OCI-LY1 (cell line): ENCODE results near the gene ARMC3.

Source experiments
- H2AFZ ChIP-seq: fragments of 200-600 bp; sonication (generic), shearing (Covaris generic); 2 replicates; pipeline ENCODE4 v1.6.0; 2014; ENCODE audit warnings: antibody characterized with exemption, mild to moderate bottlenecking, low read length
- H3F3A ChIP-seq: fragments of 200-600 bp; sonication (generic), shearing (Covaris generic); 2 replicates; pipeline ENCODE4 v1.6.0; 2014; ENCODE audit warnings: mild to moderate bottlenecking, antibody characterized with exemption, low read length, moderate library complexity; ENCODE audit not compliant: insufficient read depth
- H3K27ac ChIP-seq: fragments of 200-600 bp; sonication (generic); 2 replicates; pipeline ENCODE4 v1.5.1; 2014; ENCODE audit warnings: low read length, mixed run types, mild to moderate bottlenecking, low read depth; ENCODE audit not compliant: poor library complexity, severe bottlenecking
- H3K27me3 ChIP-seq: fragments of 200-600 bp; sonication (generic); 2 replicates; pipeline ENCODE4 v1.6.0; 2014; ENCODE audit warnings: antibody characterized with exemption, mild to moderate bottlenecking, low read length, moderate library complexity; ENCODE audit not compliant: insufficient read depth
- H3K36me3 ChIP-seq: fragments of 200-600 bp; sonication (generic); 2 replicates; pipeline ENCODE4 v1.6.1; 2014; ENCODE audit warnings: mild to moderate bottlenecking, antibody characterized with exemption, low read length, moderate library complexity, mixed read lengths; ENCODE audit not compliant: insufficient read depth
- H3K4me1 ChIP-seq: fragments of 200-600 bp; sonication (generic); 2 replicates; pipeline ENCODE4 v1.5.1; 2014; ENCODE audit warnings: mild to moderate bottlenecking, low read length, moderate library complexity; ENCODE audit not compliant: insufficient read depth, severe bottlenecking
- H3K4me2 ChIP-seq: fragments of 200-600 bp; sonication (generic), shearing (Covaris generic); 2 replicates; pipeline ENCODE4 v1.6.1; 2014; ENCODE audit warnings: low read length
- H3K4me3 ChIP-seq: fragments of 200-600 bp; sonication (generic); 2 replicates; pipeline ENCODE4 v1.5.1; 2014; ENCODE audit warnings: low read length, low read depth, mild to moderate bottlenecking, mixed read lengths; ENCODE audit not compliant: poor library complexity, severe bottlenecking
- H3K79me2 ChIP-seq: fragments of 200-600 bp; shearing (Covaris generic); 2 replicates; pipeline ENCODE4 v1.6.1; 2016; ENCODE audit warnings: mixed run types, low read length, mixed read lengths; ENCODE audit not compliant: insufficient read depth
- H3K9ac ChIP-seq: fragments of 200-600 bp; sonication (generic), shearing (Covaris generic); 2 replicates; pipeline ENCODE4 v1.6.1; 2014; ENCODE audit warnings: mild to moderate bottlenecking, low read length, mixed read lengths
- H3K9me2 ChIP-seq: fragments of 200-600 bp; sonication (generic), shearing (Covaris generic); 2 replicates; pipeline ENCODE4 v1.6.1; 2014; ENCODE audit warnings: low read depth, mild to moderate bottlenecking, low read length, mixed read lengths
- H3K9me3 ChIP-seq: fragments of 200-600 bp; shearing (Covaris generic); 2 replicates; pipeline ENCODE4 v1.6.1; 2014; ENCODE audit warnings: low read length, mixed read lengths
- H4K20me1 ChIP-seq: fragments of 200-600 bp; sonication (generic), shearing (Covaris generic); 2 replicates; pipeline ENCODE4 v1.6.0; 2016; ENCODE audit warnings: mild to moderate bottlenecking, low read length; ENCODE audit not compliant: insufficient read depth
- CTCF ChIP-seq: fragments of 200-600 bp; sonication (generic), shearing (Covaris generic); IDR thresholded peaks from 2 replicates; pipeline ENCODE4 v1.5.1; 2017; ENCODE audit warnings: mild to moderate bottlenecking, antibody characterized with exemption, low read length, moderate library complexity, mixed read lengths
- EZH2 ChIP-seq: fragments of 200-600 bp; sonication (generic), shearing (Covaris generic); IDR thresholded peaks from 2 replicates; pipeline ENCODE4 v1.8.0; 2017; ENCODE audit warnings: borderline replicate concordance, mixed run types, mild to moderate bottlenecking, antibody characterized with exemption, low read length, moderate library complexity, mixed read lengths

ARMC3 gene

GRCh38 chr10:23056186-23056579 lies 128.3 kb downstream of the ARMC3 start:
- Histone ChIP-seq H3K9ac (no peak overlapping the region), H3F3A (no peaks in the 10 kb centered on the region), H3K4me2 (no peak overlapping the region), H4K20me1 (no peaks in the 10 kb centered on the region), H2AFZ (no peak overlapping the region), H3K27ac (no peak overlapping the region), H3K79me2 (no peaks in the 10 kb centered on the region), H3K4me3 (no peak overlapping the region), H3K4me1 (no peaks in the 10 kb centered on the region), H3K9me3 (no peaks in the 10 kb centered on the region), H3K36me3 (no peaks in the 10 kb centered on the region), H3K27me3 (peaks cover 3% of the 10 kb centered on the region; the same call in 1 of the 2 replicates), H3K9me2 (no peaks in the 10 kb centered on the region)
- TF ChIP-seq EZH2 (no peak), CTCF (no peak)

DNA sequence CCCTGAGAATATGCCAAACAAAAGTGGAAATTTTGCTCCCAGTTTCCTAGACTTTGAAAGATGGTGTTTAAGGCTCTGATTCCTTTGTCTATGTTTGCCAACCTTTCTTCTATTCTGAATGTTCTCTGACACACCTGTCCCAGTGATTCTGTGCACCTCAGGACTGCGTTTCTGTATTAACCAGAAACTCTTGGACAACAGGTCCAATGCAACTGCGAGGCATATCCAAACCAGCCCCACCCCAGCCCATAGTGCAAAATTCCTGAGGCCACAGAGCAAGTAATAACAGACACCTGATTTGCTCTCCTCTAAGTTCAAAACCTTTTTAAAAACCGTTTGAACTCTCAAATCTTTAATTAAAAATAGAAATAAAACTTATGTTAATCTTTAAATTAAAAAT lies 130.5 kb downstream of the ARMC3 start:
- Histone ChIP-seq H3K36me3 (no peaks in the 10 kb centered on the region), H3K4me2 (no peak overlapping the region), H3K9me2 (no peaks in the 10 kb centered on the region), H3K9ac (no peak overlapping the region), H2AFZ (no peak overlapping the region), H3F3A (no peaks in the 10 kb centered on the region), H3K27ac (no peak overlapping the region), H3K4me3 (no peak overlapping the region), H3K27me3 (no peaks in the 10 kb centered on the region), H3K4me1 (no peaks in the 10 kb centered on the region), H3K79me2 (no peaks in the 10 kb centered on the region), H4K20me1 (no peaks in the 10 kb centered on the region), H3K9me3 (no peaks in the 10 kb centered on the region)
- TF ChIP-seq CTCF, result no peak

- no peaks in the 10 kb centered on the region for H3K4me1 ChIP-seq
- no peak overlapping the region for H3K27ac ChIP-seq
- H3K9me3 ChIP-seq, result no peaks in the 10 kb centered on the region
- no peaks in the 10 kb centered on the region for H3K9me2 ChIP-seq
- H3F3A ChIP-seq, result no peaks in the 10 kb centered on the region
- H3K36me3 ChIP-seq, result no peaks in the 10 kb centered on the region
- H4K20me1 ChIP-seq, result no peaks in the 10 kb centered on the region
- H3K27me3 ChIP-seq, result no peaks in the 10 kb centered on the region
- H3K4me2 ChIP-seq, result no peak overlapping the region
- no peak overlapping the region for H3K9ac ChIP-seq
- H2AFZ ChIP-seq, result no peak overlapping the region
- TF ChIP-seq CTCF (no peak), EZH2 (no peak)
- H3K79me2 ChIP-seq, result no peaks in the 10 kb centered on the region
- H3K4me3 ChIP-seq, result no peak overlapping the region
Measured at GRCh38 chr10:23060918-23061317, 133.1 kb downstream of the ARMC3 start.
